HepG2 (cell line): ENCODE results near the gene NFILZ. TPM values are rescaled to one million over a fixed set of nuclear protein-coding genes. Genes with fewer than 3 reads are reported as not detected.

Experiments used
- CHD2 ChIP-seq: IDR thresholded peaks from 2 replicates; pipeline ENCODE4 v1.6.1; 2011; ENCODE audit warnings: low read depth, low read length, improper control_type of control experiment
- GTF2F1 ChIP-seq: fragments of 150-350 bp; IDR thresholded peaks from 2 replicates; pipeline ENCODE4 v1.6.1; 2014; ENCODE audit warnings: low read length
- HDAC2 ChIP-seq: sonication (generic); formaldehyde crosslinking; IDR thresholded peaks from 2 replicates; pipeline ENCODE4 v1.4.0; 2020; ENCODE audit warnings: missing genetic modification reagents
- HOXA3 ChIP-seq: sonication (generic); formaldehyde crosslinking; IDR thresholded peaks from 2 replicates; pipeline ENCODE4 v1.5.0; 2020; ENCODE audit warnings: missing genetic modification reagents
- MIXL1 ChIP-seq: IDR thresholded peaks from 2 replicates; pipeline ENCODE4 v1.6.1; 2016
- RCOR2 ChIP-seq: IDR thresholded peaks from 2 replicates; pipeline ENCODE4 v1.6.1; 2016; ENCODE audit warnings: missing biosample characterization, missing genetic modification reagents
- RXRA ChIP-seq: sonication (generic); formaldehyde crosslinking; IDR thresholded peaks from 2 replicates; pipeline ENCODE4 v1.5.1; 2020; ENCODE audit warnings: missing genetic modification reagents
- SMAD1 ChIP-seq: sonication (generic); formaldehyde crosslinking; IDR thresholded peaks from 2 replicates; pipeline ENCODE4 v1.4.0; 2020; ENCODE audit warnings: missing genetic modification reagents, low read depth, mild to moderate bottlenecking, borderline replicate concordance
- THAP11 ChIP-seq: IDR thresholded peaks from 2 replicates; pipeline ENCODE4 v1.6.1; 2016; ENCODE audit warnings: missing biosample characterization, missing genetic modification reagents
- ZFP36L1 ChIP-seq: sonication (generic); formaldehyde crosslinking; IDR thresholded peaks from 2 replicates; pipeline ENCODE4 v1.8.0; 2022; ENCODE audit warnings: mild to moderate bottlenecking, missing genetic modification reagents, moderate library complexity
- ZFP37 ChIP-seq: sonication (generic); formaldehyde crosslinking; IDR thresholded peaks from 2 replicates; pipeline ENCODE4 v1.4.0; 2020; ENCODE audit warnings: missing genetic modification reagents, borderline replicate concordance
- ZNF121 ChIP-seq: sonication (generic); formaldehyde crosslinking; IDR thresholded peaks from 2 replicates; pipeline ENCODE4 v1.5.0; 2020; ENCODE audit warnings: mild to moderate bottlenecking, missing genetic modification reagents
- ZNF124 ChIP-seq: sonication (generic); formaldehyde crosslinking; IDR thresholded peaks from 2 replicates; pipeline ENCODE4 v1.4.0; 2020; ENCODE audit warnings: missing genetic modification reagents
- ZNF136 ChIP-seq: sonication (generic); formaldehyde crosslinking; IDR thresholded peaks from 2 replicates; pipeline ENCODE4 v1.8.1; 2022; ENCODE audit warnings: low read depth, mild to moderate bottlenecking, moderate library complexity, missing genetic modification reagents
- ZNF33A ChIP-seq: sonication (generic); formaldehyde crosslinking; IDR thresholded peaks from 2 replicates; pipeline ENCODE4 v1.5.1; 2020; ENCODE audit warnings: missing genetic modification reagents, mild to moderate bottlenecking, moderate library complexity, borderline replicate concordance
- ZNF441 ChIP-seq: sonication (generic); formaldehyde crosslinking; IDR thresholded peaks from 2 replicates; pipeline ENCODE4 v1.7.0; 2021; ENCODE audit warnings: missing genetic modification reagents, borderline replicate concordance
- ZNF7 ChIP-seq: IDR thresholded peaks from 2 replicates; pipeline ENCODE4 v1.6.1; 2016; ENCODE audit warnings: missing biosample characterization, missing genetic modification reagents
- ZNF780A ChIP-seq: sonication (generic); formaldehyde crosslinking; IDR thresholded peaks from 2 replicates; pipeline ENCODE4 v1.8.0; 2022; ENCODE audit warnings: mild to moderate bottlenecking, missing genetic modification reagents, moderate library complexity
- ZNF879 ChIP-seq: sonication (generic); formaldehyde crosslinking; IDR thresholded peaks from 2 replicates; pipeline ENCODE4 v1.8.1; 2023; ENCODE audit warnings: missing genetic modification reagents
- polyA plus RNA-seq, 8 experiments: library from polyadenylated mRNA; depleted of rRNA in 3 of 8; stranded (reverse) in 7 of 8; unstranded in 1 of 8; fragments of >200 nt; fragmentation: Illumina TruSeq in 4 of 8; extraction: Trizol in 4 of 8; gene quantifications; 2 replicates each; pipeline versions ENCODE4 v1.2.1 to v1.2.3, GENCODE V29; 2011 to 2016; ENCODE audit warnings: low read depth in 4 of 8, missing spikeins in 1 of 8, mixed read lengths in 1 of 8; ENCODE audit not compliant: insufficient read depth in 1 of 8
- total RNA-seq, 5 experiments: library from RNA; depleted of rRNA; stranded (reverse); fragments of >200 nt; fragmentation: Illumina TruSeq; extraction: Trizol; gene quantifications; 2 replicates each; pipeline ENCODE4 v1.2.3, GENCODE V29; 2016; ENCODE audit warnings: low read depth in 1 of 5
- TF ChIP-seq, protein P1 (sequence below): sonication (generic); formaldehyde crosslinking; IDR thresholded peaks from 2 replicates; pipeline ENCODE4 v1.4.0; 2020; ENCODE audit warnings: missing genetic modification reagents
- TF ChIP-seq, protein P2 (sequence below): sonication (generic); formaldehyde crosslinking; IDR thresholded peaks from 2 replicates; pipeline ENCODE4 v1.5.1; 2020; ENCODE audit warnings: mild to moderate bottlenecking, missing genetic modification reagents, moderate library complexity
- TF ChIP-seq, protein P3 (sequence below): sonication (generic); formaldehyde crosslinking; IDR thresholded peaks from 2 replicates; pipeline ENCODE4 v1.5.0; 2020; ENCODE audit warnings: mild to moderate bottlenecking, missing genetic modification reagents, borderline replicate concordance
- TF ChIP-seq, protein P4 (sequence below): IDR thresholded peaks from 2 replicates; pipeline ENCODE4 v1.6.1; 2012; ENCODE audit warnings: inconsistent platforms

The NFILZ gene
- total and polyA plus RNA-seq, 2 of the 13 experiments (the other 11 are each of a cell fraction or from before 2014, with no cell fraction given) = not detected

DNA sequence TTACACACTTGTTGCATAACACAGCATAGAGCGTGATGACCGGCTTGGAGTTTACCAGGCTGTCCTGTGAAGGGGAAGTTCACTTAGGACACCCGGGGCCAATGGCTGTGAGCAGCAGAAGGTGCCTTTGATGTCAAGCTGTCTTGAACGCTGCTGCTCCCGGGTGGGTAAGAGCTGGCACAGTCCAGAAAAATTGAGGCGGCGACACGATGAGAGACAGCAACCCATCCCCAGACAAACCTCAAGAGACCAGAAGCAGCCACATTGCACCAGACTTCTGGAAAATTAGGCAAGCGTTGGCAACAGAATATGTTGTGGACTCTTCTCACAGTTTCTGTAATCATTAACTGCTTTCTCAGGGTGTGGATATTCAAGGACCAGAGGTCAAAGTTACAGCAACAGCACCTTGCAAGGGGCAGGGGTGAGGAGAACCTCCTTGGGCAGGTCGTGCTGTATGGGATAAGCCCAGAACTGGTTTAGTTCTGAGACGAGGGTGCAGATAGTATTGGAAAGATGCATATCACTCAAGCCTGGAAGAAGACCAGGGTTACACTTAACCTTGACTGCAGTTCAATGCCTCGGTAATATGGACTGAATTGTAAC lies 10.1 kb downstream of the NFILZ start (continued):
- TF ChIP-seq ZNF136 (peak; percentile 100), RXRA (CRISPR knock-in tag) (peak; percentile 62; the same call in 1 of the 2 replicates), ZFP36L1 (CRISPR knock-in tag) (0 out of 2 replicates have a peak, but pooled peaks have one; percentile 46), HDAC2 (CRISPR knock-in tag) (peak; percentile 73; the same call in 1 of the 2 replicates), ZNF33A (CRISPR knock-in tag) (no peak), ZNF124 (peak; percentile 52; the same call in 1 of the 2 replicates), CHD2 (no peak), SMAD1 (CRISPR knock-in tag) (peak; percentile 49; the same call in 1 of the 2 replicates), ZNF121 (CRISPR knock-in tag) (peak; percentile 74; the same call in 1 of the 2 replicates), MIXL1 (CRISPR knock-in tag) (no peak; the same call in 1 of the 2 replicates), ZNF441 (CRISPR knock-in tag) (no peak), THAP11 (CRISPR knock-in tag) (peak; percentile 72), RCOR2 (CRISPR knock-in tag) (peak; percentile 28; the same call in 1 of the 2 replicates), ZNF879 (CRISPR knock-in tag) (no peak), HOXA3 (CRISPR knock-in tag) (0 out of 2 replicates have a peak, but pooled peaks have one; percentile 32), ZNF7 (CRISPR knock-in tag) (no peak), GTF2F1 (no peak), ZFP37 (CRISPR knock-in tag) (no peak), ZNF780A (CRISPR knock-in tag) (no peak)
- TF ChIP-seq, protein P1, sequence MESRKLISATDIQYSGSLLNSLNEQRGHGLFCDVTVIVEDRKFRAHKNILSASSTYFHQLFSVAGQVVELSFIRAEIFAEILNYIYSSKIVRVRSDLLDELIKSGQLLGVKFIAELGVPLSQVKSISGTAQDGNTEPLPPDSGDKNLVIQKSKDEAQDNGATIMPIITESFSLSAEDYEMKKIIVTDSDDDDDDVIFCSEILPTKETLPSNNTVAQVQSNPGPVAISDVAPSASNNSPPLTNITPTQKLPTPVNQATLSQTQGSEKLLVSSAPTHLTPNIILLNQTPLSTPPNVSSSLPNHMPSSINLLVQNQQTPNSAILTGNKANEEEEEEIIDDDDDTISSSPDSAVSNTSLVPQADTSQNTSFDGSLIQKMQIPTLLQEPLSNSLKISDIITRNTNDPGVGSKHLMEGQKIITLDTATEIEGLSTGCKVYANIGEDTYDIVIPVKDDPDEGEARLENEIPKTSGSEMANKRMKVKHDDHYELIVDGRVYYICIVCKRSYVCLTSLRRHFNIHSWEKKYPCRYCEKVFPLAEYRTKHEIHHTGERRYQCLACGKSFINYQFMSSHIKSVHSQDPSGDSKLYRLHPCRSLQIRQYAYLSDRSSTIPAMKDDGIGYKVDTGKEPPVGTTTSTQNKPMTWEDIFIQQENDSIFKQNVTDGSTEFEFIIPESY (CRISPR knock-in tag) = 0 out of 2 replicates have a peak, but pooled peaks have one; percentile 42
- TF ChIP-seq, protein P2, sequence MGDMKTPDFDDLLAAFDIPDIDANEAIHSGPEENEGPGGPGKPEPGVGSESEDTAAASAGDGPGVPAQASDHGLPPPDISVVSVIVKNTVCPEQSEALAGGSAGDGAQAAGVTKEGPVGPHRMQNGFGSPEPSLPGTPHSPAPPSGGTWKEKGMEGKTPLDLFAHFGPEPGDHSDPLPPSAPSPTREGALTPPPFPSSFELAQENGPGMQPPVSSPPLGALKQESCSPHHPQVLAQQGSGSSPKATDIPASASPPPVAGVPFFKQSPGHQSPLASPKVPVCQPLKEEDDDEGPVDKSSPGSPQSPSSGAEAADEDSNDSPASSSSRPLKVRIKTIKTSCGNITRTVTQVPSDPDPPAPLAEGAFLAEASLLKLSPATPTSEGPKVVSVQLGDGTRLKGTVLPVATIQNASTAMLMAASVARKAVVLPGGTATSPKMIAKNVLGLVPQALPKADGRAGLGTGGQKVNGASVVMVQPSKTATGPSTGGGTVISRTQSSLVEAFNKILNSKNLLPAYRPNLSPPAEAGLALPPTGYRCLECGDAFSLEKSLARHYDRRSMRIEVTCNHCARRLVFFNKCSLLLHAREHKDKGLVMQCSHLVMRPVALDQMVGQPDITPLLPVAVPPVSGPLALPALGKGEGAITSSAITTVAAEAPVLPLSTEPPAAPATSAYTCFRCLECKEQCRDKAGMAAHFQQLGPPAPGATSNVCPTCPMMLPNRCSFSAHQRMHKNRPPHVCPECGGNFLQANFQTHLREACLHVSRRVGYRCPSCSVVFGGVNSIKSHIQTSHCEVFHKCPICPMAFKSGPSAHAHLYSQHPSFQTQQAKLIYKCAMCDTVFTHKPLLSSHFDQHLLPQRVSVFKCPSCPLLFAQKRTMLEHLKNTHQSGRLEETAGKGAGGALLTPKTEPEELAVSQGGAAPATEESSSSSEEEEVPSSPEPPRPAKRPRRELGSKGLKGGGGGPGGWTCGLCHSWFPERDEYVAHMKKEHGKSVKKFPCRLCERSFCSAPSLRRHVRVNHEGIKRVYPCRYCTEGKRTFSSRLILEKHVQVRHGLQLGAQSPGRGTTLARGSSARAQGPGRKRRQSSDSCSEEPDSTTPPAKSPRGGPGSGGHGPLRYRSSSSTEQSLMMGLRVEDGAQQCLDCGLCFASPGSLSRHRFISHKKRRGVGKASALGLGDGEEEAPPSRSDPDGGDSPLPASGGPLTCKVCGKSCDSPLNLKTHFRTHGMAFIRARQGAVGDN (CRISPR knock-in tag) = peak; percentile 57
- TF ChIP-seq, protein P3, sequence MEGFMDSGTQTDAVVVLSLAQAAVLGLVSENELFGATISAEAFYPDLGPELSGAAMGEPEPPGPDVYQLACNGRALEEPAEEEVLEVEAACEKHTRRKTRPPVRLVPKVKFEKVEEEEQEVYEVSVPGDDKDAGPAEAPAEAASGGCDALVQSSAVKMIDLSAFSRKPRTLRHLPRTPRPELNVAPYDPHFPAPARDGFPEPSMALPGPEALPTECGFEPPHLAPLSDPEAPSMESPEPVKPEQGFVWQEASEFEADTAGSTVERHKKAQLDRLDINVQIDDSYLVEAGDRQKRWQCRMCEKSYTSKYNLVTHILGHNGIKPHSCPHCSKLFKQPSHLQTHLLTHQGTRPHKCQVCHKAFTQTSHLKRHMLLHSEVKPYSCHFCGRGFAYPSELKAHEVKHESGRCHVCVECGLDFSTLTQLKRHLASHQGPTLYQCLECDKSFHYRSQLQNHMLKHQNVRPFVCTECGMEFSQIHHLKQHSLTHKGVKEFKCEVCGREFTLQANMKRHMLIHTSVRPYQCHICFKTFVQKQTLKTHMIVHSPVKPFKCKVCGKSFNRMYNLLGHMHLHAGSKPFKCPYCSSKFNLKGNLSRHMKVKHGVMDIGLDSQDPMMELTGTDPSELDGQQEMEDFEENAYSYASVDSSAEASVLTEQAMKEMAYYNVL (CRISPR knock-in tag) = no peak
- TF ChIP-seq, protein P4, sequence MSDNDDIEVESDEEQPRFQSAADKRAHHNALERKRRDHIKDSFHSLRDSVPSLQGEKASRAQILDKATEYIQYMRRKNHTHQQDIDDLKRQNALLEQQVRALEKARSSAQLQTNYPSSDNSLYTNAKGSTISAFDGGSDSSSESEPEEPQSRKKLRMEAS = 0 out of 2 replicates have a peak, but pooled peaks have one; percentile 13
